IPS-18a (cell line): ENCODE data around the gene PRSS23.
"Not testable (repeated sequence)": the region's sequence is repeated elsewhere in the genome, so short reads cannot be mapped to it uniquely, and the experiment has no call there.

Experiments used
- H3K27ac ChIP-seq: one replicate; pipeline ENCODE4 v1.5.1; 2013; ENCODE audit warnings: low read length
- H3K27me3 ChIP-seq: one replicate; pipeline ENCODE4 v1.6.1; 2013; ENCODE audit warnings: mild to moderate bottlenecking, low read length; ENCODE audit not compliant: control insufficient read depth, insufficient read depth
- H3K36me3 ChIP-seq: one replicate; pipeline ENCODE4 v1.6.1; 2013; ENCODE audit warnings: low read depth, low read length; ENCODE audit not compliant: control insufficient read depth
- H3K4me1 ChIP-seq: one replicate; pipeline ENCODE4 v1.6.1; 2013; ENCODE audit warnings: low read depth, low read length; ENCODE audit not compliant: control insufficient read depth
- H3K4me3 ChIP-seq: one replicate; pipeline ENCODE4 v1.5.1; 2013; ENCODE audit warnings: low read length
- H3K9ac ChIP-seq: one replicate; pipeline ENCODE4 v1.6.1; 2013; ENCODE audit warnings: mild to moderate bottlenecking, low read length, moderate library complexity
- H3K9me3 ChIP-seq: one replicate; pipeline ENCODE4 v1.6.1; 2013; ENCODE audit warnings: low read depth, low read length; ENCODE audit not compliant: control insufficient read depth

Gene PRSS23, protein sequence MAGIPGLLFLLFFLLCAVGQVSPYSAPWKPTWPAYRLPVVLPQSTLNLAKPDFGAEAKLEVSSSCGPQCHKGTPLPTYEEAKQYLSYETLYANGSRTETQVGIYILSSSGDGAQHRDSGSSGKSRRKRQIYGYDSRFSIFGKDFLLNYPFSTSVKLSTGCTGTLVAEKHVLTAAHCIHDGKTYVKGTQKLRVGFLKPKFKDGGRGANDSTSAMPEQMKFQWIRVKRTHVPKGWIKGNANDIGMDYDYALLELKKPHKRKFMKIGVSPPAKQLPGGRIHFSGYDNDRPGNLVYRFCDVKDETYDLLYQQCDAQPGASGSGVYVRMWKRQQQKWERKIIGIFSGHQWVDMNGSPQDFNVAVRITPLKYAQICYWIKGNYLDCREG

DNA sequence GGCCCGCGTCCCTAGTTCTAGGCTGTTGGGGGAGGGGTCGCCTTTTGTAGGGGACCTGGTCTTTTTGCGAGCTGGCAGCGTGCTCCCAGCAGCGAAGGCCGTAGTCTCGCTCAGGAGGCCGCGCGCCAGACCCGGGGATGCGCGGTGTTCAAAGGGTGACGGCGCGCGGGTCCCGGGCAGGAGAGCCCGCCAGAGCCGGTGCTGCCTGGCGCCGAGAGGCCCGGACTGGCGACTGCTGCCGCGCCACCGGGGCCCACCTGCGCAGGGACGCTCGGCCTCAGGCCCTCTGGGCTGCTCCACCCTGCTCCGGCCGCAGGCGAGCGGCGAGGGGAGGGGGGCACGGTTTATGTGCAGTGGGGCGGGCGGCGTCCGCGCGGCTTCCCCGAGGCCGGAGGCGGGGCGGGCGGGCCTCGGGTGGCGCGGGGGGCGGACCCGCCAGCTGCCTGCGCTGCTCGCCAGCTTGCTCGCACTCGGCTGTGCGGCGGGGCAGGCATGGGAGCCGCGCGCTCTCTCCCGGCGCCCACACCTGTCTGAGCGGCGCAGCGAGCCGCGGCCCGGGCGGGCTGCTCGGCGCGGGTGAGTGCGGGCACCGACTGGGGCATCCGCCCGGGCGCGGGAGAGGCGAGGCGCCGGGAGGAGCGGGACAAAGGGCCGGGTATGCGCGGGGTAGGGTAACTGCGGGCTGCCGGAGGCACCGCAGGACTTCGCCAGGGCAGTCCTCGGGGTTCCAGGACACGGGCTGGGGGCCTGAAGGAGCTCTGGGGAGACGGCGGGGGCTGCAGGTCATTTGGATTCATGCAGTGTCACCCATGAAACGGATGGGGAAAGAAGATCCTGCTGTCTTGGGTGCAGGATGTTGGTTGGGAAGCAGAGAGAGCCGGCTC is at the start of gene PRSS23:
Gene PRSS23, plus strand, starts transcription at position 467 of the 884 bp plus-strand sequence. CDS start 7,102 bp downstream, outside the sequence.
- peaks cover 30% of the 10 kb centered on the region for H3K27me3 ChIP-seq
- H3K27ac ChIP-seq: no peak within 1 kb of the TSS
- H3K9me3 ChIP-seq: no peaks in the 10 kb centered on the region
- peak within 1 kb of the TSS; percentile 66 for H3K9ac ChIP-seq
- no peaks in the 10 kb centered on the region for H3K36me3 ChIP-seq
- H3K4me1 ChIP-seq: peaks cover 16% of the 10 kb centered on the region
- H3K4me3 ChIP-seq: peak within 1 kb of the TSS; percentile 75

DNA sequence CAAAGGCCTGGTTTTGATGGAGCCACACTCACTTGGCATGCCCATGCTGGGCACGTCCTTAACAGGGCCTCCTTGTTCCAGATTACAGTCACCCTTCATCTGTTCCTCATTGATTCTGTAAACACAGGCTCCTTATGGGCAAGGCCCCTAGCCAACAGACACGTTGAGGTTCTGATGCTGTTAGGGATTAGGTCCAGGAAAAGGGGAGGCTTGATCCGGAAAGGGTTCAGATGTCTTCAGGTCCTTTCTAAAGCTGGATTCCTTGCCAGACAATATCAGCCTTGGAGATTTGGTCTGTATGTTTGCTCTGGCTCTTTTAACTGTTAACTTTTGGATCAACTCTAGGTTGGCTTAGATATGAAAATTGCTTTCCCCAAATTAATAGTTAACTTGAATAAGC is 46.9 kb upstream of the PRSS23 start:
- Histone ChIP-seq H3K9ac (no peak overlapping the region), H3K27me3 (no peaks in the 10 kb centered on the region), H3K9me3 (no peaks in the 10 kb centered on the region), H3K4me3 (no peak overlapping the region), H3K27ac (no peak overlapping the region), H3K36me3 (no peaks in the 10 kb centered on the region), H3K4me1 (no peaks in the 10 kb centered on the region)

DNA sequence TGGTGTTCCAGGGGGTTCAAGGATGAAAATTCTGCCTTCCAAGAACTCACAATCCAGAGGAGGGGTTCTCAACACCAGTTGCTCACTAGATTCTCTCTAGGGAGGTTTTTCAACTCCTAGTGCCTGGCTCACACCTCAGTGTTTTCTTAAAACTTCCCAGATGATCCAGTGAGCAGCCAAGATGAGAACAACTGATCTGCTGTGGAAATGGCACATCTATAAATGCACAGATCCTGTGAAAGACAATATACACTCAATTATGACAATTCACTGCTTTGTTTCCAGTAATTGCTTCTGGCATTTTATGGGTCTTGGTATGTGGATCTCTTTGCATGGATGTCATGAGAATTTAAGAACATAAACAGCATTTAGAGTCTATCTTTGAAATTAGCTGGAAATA is 45.2 kb upstream of the PRSS23 start:
- H3K9ac ChIP-seq: no peak overlapping the region
- no peaks in the 10 kb centered on the region for H3K9me3 ChIP-seq
- H3K36me3 ChIP-seq: no peaks in the 10 kb centered on the region
- H3K27me3 ChIP-seq: no peaks in the 10 kb centered on the region
- no peaks in the 10 kb centered on the region for H3K4me1 ChIP-seq
- no peak overlapping the region for H3K4me3 ChIP-seq
- H3K27ac ChIP-seq: no peak overlapping the region

DNA sequence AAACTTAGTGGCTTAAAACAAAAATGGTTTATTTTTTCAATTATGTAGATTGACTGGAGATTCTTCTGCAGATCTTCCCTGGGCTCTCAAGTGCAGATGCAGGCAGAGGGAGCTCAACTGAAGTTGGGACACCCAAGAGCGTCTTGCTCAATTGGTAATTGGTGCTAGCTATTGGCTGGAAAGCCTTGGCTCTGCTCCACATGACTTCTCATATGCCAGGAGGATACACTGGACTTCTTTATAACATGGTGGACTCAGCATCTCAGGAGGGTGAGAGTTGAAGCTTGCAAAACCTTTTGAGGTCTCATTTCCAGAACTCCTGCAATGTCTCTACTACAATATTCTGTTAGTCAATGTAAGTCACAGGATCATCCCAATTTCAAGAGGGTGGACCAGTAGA is 42.2 kb upstream of the PRSS23 start:
- H3K9ac ChIP-seq: no peak overlapping the region
- no peak overlapping the region for H3K27ac ChIP-seq
- H3K36me3 ChIP-seq: no peaks in the 10 kb centered on the region
- no peak overlapping the region for H3K4me3 ChIP-seq
- no peaks in the 10 kb centered on the region for H3K4me1 ChIP-seq
- H3K27me3 ChIP-seq: no peaks in the 10 kb centered on the region
- H3K9me3 ChIP-seq: no peaks in the 10 kb centered on the region

DNA sequence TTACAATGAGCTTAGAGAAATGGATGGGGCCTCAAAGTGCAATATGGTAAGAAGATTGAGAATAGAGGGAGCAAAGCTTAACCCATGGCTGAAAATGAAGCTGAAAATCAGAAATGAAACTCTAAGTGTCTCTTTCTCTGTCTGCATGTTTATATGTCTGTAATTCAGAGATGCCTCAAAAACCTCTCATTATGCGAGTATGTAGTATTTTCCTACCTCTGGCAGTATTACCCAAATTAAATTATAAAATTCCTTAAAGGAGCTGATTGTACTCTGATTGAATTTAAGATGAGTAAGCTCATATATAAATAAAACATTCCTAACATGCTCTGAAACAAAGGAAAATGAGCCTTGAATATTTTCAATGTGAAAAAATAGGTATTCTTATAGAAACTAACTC is 39.8 kb upstream of the PRSS23 start:
- Histone ChIP-seq H3K4me3 (no peak overlapping the region), H3K27me3 (no peaks in the 10 kb centered on the region), H3K36me3 (no peaks in the 10 kb centered on the region), H3K4me1 (peaks cover 3% of the 10 kb centered on the region), H3K27ac (no peak overlapping the region), H3K9ac (no peak overlapping the region), H3K9me3 (no peaks in the 10 kb centered on the region)

DNA sequence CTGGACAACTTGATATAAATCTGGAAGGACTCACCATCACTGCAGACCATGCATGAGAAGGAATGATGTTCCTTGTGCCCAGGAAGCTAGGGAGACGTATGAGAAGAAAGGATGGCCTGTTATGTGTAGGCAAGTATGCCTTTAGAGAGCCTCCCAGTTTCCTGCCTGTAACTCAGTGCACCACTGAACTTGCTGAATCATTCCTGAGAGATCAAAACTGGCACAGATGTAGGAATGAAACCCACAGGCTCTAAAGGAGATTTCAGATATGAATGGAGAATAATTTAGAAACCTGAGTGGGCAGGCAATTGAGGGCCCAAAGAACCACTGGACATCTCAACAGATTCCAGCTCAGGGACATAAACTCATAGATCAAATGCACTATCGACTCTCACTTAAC is 38.4 kb upstream of the PRSS23 start:
- H3K9me3 ChIP-seq: no peaks in the 10 kb centered on the region
- no peaks in the 10 kb centered on the region for H3K36me3 ChIP-seq
- H3K9ac ChIP-seq: no peak overlapping the region
- no peak overlapping the region for H3K27ac ChIP-seq
- H3K4me1 ChIP-seq: peaks cover 6% of the 10 kb centered on the region
- no peaks in the 10 kb centered on the region for H3K27me3 ChIP-seq
- H3K4me3 ChIP-seq: no peak overlapping the region

DNA sequence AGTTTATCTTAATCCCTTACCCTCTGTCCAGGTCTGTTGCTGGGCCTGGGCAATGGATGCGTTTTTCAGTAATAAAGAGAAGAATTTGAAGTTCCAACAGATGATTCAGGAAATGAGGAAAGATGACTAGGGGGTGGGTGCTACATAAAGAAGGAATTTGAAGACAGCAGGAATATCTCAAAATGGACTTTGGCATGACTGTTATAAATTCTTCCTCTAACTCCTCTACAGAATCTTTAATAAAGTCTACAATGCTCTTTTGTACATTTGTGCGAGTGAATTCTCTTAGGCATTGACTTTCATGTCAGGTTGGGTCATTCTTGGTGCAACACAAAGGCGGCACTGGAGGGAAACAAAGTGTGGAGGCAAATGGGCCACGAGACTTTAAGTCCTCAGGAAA is 35.1 kb upstream of the PRSS23 start:
- H3K9me3 ChIP-seq: no peaks in the 10 kb centered on the region
- peaks cover 6% of the 10 kb centered on the region for H3K4me1 ChIP-seq
- H3K27ac ChIP-seq: no peak overlapping the region
- no peak overlapping the region for H3K9ac ChIP-seq
- H3K36me3 ChIP-seq: no peaks in the 10 kb centered on the region
- H3K4me3 ChIP-seq: no peak overlapping the region
- no peaks in the 10 kb centered on the region for H3K27me3 ChIP-seq

DNA sequence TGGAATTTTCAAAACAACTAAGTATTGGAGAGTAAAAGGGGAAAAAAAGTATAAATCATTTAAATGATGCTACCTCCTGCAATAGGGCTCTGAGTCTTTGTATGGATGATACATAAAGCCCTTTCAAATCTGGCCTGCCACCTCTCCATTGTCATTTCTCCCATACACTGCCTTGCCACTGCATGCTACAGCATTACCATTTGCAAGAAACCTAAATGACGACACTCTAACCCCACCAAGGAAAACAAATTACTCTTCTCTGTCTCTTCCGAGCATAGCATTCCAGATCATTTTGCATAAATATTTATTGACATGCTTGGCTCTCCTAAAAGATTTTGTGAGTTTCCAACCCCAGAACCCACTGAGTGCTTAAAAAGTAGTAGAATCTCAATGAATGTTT is 34.5 kb upstream of the PRSS23 start:
- Histone ChIP-seq H3K4me3 (no peak overlapping the region), H3K27ac (no peak overlapping the region), H3K27me3 (no peaks in the 10 kb centered on the region), H3K9ac (no peak overlapping the region), H3K4me1 (peaks cover 6% of the 10 kb centered on the region), H3K9me3 (no peaks in the 10 kb centered on the region), H3K36me3 (no peaks in the 10 kb centered on the region)

DNA sequence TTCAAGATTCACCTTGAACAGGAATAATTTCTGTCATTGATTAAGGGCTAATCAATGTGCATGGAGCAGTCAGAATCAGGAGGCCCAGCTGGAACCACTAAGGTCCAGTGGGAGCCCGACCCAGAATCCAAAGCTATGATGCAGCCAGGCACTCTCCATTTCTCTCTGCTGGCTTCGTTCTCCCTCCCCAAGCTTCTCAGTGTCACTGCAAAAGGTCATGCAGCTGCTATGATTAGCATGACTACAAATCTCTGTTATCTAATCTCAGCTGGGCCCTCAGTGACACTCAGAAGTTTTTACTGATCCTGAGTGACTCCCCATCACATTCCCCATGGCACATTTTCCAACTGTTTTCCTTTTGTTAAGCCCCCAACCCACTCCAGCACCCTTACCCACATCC is 31.1 kb upstream of the PRSS23 start:
- Histone ChIP-seq H3K27me3 (no peaks in the 10 kb centered on the region), H3K9me3 (no peaks in the 10 kb centered on the region), H3K4me1 (peaks cover 6% of the 10 kb centered on the region), H3K27ac (no peak overlapping the region), H3K36me3 (no peaks in the 10 kb centered on the region), H3K4me3 (no peak overlapping the region), H3K9ac (no peak overlapping the region)

DNA sequence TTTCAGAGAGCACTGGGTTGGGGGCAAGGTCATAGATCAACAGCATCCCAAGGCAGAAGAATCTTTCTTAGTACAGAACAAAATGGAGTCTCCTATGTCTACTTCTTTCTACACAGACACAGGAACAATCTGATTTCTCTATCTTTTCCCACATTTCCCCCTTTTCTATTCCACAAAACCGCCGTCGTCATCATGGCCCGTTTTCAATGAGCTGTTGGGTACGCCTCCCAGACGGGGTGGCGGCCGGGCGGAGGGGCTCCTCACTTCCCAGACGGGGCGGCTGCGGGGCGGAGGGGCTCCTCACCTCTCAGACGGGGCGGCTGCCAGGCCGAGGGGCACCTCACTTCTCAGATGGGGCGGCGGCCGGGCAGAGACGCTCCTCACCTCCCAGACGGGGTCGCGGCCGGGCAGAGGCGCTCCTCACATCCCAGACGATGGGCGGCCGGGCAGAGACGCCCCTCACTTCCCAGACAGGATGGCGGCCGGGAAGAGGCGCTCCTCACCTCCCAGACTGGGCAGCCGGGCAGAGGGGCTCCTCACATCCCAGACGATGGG is 29.8 kb upstream of the PRSS23 start:
- not testable (repeated sequence) for H3K27ac ChIP-seq, H3K9ac ChIP-seq, H3K36me3 ChIP-seq, H3K4me1 ChIP-seq, H3K9me3 ChIP-seq, H3K27me3 ChIP-seq, H3K4me3 ChIP-seq

DNA sequence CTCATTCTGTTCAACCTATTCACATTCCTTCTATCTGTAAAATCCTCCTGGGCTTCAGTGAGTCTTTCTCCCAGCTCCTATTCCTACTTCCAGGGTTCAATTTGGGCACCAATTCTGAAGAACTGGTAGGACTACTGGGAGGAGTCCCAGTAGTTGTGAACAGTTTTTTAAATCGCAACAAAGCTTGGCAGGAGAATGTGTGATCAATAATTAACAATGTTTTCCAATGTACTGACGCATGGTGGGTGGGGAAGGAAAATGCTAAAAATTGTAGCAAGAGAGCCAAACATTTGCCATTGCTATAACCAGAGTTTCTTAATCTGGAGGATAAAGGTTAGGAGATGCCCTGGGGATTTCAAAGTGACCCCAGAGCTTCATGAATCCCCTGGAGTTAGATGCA is 27.3 kb upstream of the PRSS23 start:
- Histone ChIP-seq H3K27me3 (no peaks in the 10 kb centered on the region), H3K9me3 (no peaks in the 10 kb centered on the region), H3K36me3 (no peaks in the 10 kb centered on the region), H3K4me3 (no peak overlapping the region), H3K4me1 (no peaks in the 10 kb centered on the region), H3K27ac (no peak overlapping the region), H3K9ac (no peak overlapping the region)
